ENCODE data around the gene UBE2M.

GRCh38 chr19:58544591-58545285 lies 13.7 kb downstream of the UBE2M start:
- TF ChIP-seq CTCF (IDR thresholded peaks at IDR 0.05) (peak in 1 of 6 experiments; percentile 2), POLR2A (IDR thresholded peaks at IDR 0.05) (no peak)

Data from thyroid gland (tissue), 4 donors.